GM12801 (cell line): ENCODE results near the gene SAA2.

ENCODE experiments used
- CTCF ChIP-seq: IDR thresholded peaks from one replicate; pipeline ENCODE4 v1.5.1; 2011; ENCODE audit warnings: control low read depth; ENCODE audit not compliant: insufficient read length; ENCODE audit errors: extremely low read depth

SAA2 gene

GRCh38 chr11:18277565-18278271, 29.2 kb upstream of the SAA2 start:
- TF ChIP-seq CTCF, result no peak

GRCh38 chr11:18271206-18271605, 22.7 kb upstream of the SAA2 start:
- TF ChIP-seq CTCF, result no peak

GRCh38 chr11:18270102-18270501, 21.6 kb upstream of the SAA2 start:
- no peak for TF ChIP-seq CTCF

- TF ChIP-seq CTCF, result no peak
Measured at GRCh38 chr11:18265949-18266348, 17.5 kb upstream of the SAA2 start, which contains the start of gene SAA1. Gene SAA1, plus strand, starts transcription at chr11:18266264. Its CDS starts 624 bp downstream, at chr11:18266888.

- no peak for TF ChIP-seq CTCF
Measured at GRCh38 chr11:18264677-18265555, 16.4 kb upstream of the SAA2 start.

GRCh38 chr11:18264035-18264434, 15.6 kb upstream of the SAA2 start:
- TF ChIP-seq CTCF, result no peak

GRCh38 chr11:18261721-18262120, 13.3 kb upstream of the SAA2 start:
- no peak for TF ChIP-seq CTCF
